Adipocyte (in vitro differentiated cells): ENCODE measurements around the gene LAMA2.

ENCODE experiments used
- DNase-seq: peaks from one replicate; pipeline ENCODE4 v3.0.0-alpha.2; 2015; ENCODE audit warnings: low read depth
- H3K27me3 ChIP-seq: replicated peaks from 2 replicates; pipeline ENCODE4 v1.7.0; 2013; ENCODE audit warnings: mild to moderate bottlenecking, low read length, moderate library complexity; ENCODE audit not compliant: control insufficient read depth, insufficient read depth
- H3K36me3 ChIP-seq: 2 replicates; pipeline ENCODE4 v1.7.0; 2013; ENCODE audit warnings: low read length, mild to moderate bottlenecking, moderate library complexity; ENCODE audit not compliant: control insufficient read depth, insufficient read depth, severe bottlenecking
- H3K4me1 ChIP-seq: 2 replicates; pipeline ENCODE4 v1.7.0; 2013; ENCODE audit warnings: mild to moderate bottlenecking, low read length, moderate library complexity; ENCODE audit not compliant: control insufficient read depth, insufficient read depth
- H3K4me3 ChIP-seq: 2 replicates; pipeline ENCODE4 v1.7.0; 2013; ENCODE audit warnings: mild to moderate bottlenecking, low read length, moderate library complexity
- H3K9ac ChIP-seq: 2 replicates; pipeline ENCODE4 v1.7.0; 2013; ENCODE audit warnings: mild to moderate bottlenecking, low read length, moderate library complexity
- H3K9me3 ChIP-seq: 2 replicates; pipeline ENCODE4 v1.7.0; 2013; ENCODE audit warnings: mild to moderate bottlenecking, low read length, moderate library complexity; ENCODE audit not compliant: control insufficient read depth

Gene LAMA2

DNA sequence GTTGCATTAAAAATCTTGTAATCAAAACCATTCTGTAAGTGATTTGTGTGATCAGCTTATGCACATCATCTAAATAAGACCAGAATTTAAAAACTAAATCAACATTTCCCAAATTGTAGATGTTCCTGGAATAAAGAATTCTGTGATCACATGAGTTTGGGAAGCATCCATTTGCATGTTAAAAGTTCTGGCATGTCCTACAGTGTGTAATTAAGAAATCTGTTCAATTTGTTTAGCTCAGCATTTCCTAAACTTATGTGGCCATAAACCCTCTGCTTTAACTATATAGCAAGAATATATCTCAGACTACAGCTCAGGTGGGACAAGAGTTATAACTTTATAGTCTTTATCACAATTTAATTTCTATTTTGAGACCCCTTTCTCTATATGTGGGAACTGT, 399.1 kb downstream of the LAMA2 start:
- Histone ChIP-seq H3K27me3 (no peaks in the 10 kb centered on the region), H3K9me3 (no peaks in the 10 kb centered on the region), H3K36me3 (peaks cover 69% of the 10 kb centered on the region), H3K4me3 (no peak overlapping the region), H3K4me1 (no peaks in the 10 kb centered on the region), H3K9ac (no peak overlapping the region)
- no peak for DNase-seq

DNA sequence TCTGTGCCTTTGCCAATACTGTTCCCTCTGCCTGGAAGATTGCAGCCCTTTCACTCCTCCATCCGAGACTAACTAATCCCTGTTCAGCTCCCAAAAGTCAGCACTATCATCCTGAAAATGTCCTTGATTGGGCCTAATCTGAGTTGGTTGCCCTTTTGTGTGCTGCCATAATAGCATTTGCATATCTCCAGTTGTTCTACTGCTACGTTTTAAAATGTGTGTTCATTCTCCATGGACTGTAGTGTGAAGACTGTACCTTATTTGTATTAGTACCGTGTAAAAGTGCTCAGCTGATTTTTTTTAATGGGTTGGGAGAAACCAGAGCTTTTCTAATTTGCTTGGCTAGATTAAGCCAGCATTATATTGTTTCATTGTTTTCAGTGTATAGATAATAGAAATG, 401.3 kb downstream of the LAMA2 start:
- Histone ChIP-seq H3K4me3 (no peak overlapping the region), H3K9me3 (no peaks in the 10 kb centered on the region), H3K36me3 (peaks cover 67% of the 10 kb centered on the region), H3K4me1 (no peaks in the 10 kb centered on the region), H3K27me3 (no peaks in the 10 kb centered on the region), H3K9ac (no peak overlapping the region)
- no peak for DNase-seq

DNA sequence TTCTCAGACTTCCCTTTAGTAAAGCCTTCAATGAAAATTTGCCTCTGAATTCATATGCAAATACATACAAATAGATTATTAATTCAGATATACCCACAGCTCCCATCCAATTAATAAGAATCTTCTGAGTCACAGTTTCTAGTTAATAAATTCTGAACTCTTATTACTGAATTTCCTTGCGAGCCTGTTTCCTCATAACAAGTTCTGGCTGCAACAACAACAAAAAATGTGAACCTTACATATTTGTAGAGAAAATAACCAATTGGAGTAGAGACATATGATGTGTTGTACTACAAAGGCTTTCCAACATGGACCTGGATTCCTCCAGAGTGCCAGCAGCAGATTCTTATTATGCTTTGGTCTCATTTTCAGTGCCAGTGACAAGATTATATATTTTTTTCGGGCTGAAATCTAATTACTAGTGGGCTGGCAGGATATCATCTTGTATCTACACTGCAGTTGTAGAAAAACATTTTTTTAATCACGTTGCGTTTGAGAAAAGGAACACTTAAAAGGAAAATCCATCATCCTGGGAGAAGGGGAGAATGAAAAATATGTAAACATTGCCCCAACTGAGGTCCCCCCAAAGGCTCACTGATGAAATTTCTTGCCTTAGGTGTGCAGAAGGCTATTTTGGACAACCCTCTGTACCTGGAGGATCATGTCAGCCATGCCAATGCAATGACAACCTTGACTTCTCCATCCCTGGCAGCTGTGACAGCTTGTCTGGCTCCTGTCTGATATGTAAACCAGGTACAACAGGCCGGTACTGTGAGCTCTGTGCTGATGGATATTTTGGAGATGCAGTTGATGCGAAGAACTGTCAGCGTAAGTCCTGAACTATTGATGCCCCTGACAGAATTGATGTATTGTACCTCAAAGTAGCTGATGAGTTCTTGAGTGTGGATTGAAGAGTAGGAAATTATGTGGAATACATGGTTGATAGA, 404.6 kb downstream of the LAMA2 start:
- H3K36me3 ChIP-seq: peaks cover 51% of the 10 kb centered on the region
- H3K4me3 ChIP-seq: no peak overlapping the region
- H3K4me1 ChIP-seq: no peaks in the 10 kb centered on the region
- no peak for DNase-seq
- H3K9ac ChIP-seq: no peak overlapping the region
- no peaks in the 10 kb centered on the region for H3K27me3 ChIP-seq
- H3K9me3 ChIP-seq: no peaks in the 10 kb centered on the region

DNA sequence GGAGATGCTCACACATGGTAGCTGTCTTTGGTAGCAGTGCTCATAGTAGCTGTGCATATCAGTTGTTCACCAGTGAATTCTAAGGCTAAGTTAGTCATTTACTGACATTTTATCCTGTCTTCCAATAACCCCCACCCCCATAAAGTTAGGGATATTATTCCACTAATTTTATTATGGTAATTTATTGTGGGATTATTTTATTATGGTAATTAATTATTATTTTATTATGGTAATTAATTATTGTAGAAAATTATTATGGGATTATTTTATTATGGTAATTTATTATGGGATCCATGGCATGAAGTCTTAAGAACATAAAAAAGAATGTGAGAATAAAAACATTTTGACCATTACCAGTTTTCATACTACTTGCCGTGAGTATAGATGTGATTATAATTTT, 406.5 kb downstream of the LAMA2 start:
- Histone ChIP-seq H3K9me3 (no peaks in the 10 kb centered on the region), H3K27me3 (no peaks in the 10 kb centered on the region), H3K4me1 (no peaks in the 10 kb centered on the region), H3K36me3 (peaks cover 57% of the 10 kb centered on the region), H3K4me3 (no peak overlapping the region), H3K9ac (no peak overlapping the region)
- DNase-seq: no peak

DNA sequence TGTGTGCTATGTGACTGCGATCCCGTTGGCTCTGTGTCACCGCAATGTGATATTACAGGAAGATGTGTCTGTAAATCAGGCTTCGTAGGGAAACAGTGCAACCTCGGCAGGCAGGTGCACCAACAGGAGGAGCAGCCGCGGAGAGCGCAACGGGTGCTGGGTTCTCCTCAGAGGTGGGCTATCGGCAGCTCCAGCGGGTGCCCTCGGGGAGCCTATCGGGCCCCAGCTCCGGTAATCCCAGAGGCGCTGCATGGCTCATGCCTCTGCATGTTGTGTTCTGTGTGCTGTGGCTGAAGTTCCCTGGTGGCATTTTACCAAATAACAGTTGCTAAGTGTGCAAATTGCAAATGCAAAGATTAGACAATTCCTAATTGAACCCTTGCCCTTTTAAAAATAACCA, 409.9 kb downstream of the LAMA2 start:
- no peak for DNase-seq
- no peak overlapping the region for H3K4me3 ChIP-seq

DNA sequence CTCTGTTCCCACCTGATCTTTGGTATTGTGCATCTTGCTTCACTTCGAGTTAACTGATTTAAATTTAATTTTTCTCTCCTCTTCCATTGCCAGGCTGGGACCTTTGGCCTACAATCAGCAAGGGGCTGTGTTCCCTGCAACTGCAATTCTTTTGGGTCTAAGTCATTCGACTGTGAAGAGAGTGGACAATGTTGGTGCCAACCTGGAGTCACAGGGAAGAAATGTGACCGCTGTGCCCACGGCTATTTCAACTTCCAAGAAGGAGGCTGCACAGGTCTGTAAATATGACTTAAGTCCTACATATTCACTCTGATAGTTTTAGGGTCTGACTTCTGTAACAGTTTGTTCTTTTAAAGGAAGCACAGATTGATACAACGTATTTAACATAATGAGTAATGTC, 414.7 kb downstream of the LAMA2 start:
- H3K4me1 ChIP-seq: no peaks in the 10 kb centered on the region
- no peak overlapping the region for H3K4me3 ChIP-seq
- DNase-seq: no peak
- no peak overlapping the region for H3K9ac ChIP-seq
- no peaks in the 10 kb centered on the region for H3K9me3 ChIP-seq
- peaks cover 73% of the 10 kb centered on the region for H3K36me3 ChIP-seq
- H3K27me3 ChIP-seq: no peaks in the 10 kb centered on the region

More for the DNA sequence above, 409.9 kb downstream of the LAMA2 start:
- H3K36me3 ChIP-seq: peaks cover 59% of the 10 kb centered on the region
- H3K9me3 ChIP-seq: no peaks in the 10 kb centered on the region
- no peaks in the 10 kb centered on the region for H3K27me3 ChIP-seq
- no peak overlapping the region for H3K9ac ChIP-seq
- H3K4me1 ChIP-seq: no peaks in the 10 kb centered on the region

DNA sequence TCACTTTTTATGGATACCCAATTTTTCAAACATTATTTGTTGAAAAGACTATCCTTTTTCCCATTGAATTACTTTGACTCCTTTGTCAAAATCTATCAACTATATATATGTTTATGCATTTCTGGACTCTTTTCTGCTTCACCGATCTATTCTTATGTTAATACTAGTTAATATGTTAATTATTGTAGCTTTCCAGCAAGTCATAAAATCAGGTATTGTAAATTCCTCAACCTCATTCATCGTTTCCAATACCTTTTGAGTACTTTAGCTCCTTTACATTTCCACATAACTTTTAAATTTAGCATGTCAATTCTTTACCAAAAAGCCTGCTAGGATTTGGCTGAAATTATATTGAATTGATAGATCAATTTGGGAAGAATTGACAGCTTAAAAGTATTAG, 419.7 kb downstream of the LAMA2 start:
- H3K9me3 ChIP-seq: no peaks in the 10 kb centered on the region
- peaks cover 65% of the 10 kb centered on the region for H3K36me3 ChIP-seq
- no peak for DNase-seq
- no peak overlapping the region for H3K9ac ChIP-seq
- H3K27me3 ChIP-seq: no peaks in the 10 kb centered on the region
- no peak overlapping the region for H3K4me3 ChIP-seq
- no peaks in the 10 kb centered on the region for H3K4me1 ChIP-seq

DNA sequence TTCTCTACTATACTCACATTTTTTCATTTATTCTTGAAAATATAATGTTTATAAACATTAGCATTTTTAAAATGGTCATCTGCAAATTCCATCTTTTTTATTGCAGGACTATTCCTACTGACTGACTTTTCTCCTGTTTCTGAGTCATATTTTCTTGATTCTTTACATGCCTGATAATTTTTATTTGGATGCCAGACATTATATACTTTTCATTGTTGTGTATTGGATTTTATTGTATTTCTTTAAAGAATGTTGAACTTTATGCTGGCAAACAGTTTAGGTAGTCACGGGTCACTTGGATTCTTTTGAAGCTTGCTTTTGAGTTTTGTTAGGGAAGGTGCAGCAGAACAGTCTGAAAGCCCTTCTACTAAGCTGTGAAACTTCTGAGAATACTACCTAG, 423.9 kb downstream of the LAMA2 start:
- Histone ChIP-seq H3K4me3 (no peak overlapping the region), H3K36me3 (peaks cover 46% of the 10 kb centered on the region), H3K27me3 (no peaks in the 10 kb centered on the region), H3K9ac (no peak overlapping the region), H3K9me3 (no peaks in the 10 kb centered on the region), H3K4me1 (no peaks in the 10 kb centered on the region)
- DNase-seq: no peak

DNA sequence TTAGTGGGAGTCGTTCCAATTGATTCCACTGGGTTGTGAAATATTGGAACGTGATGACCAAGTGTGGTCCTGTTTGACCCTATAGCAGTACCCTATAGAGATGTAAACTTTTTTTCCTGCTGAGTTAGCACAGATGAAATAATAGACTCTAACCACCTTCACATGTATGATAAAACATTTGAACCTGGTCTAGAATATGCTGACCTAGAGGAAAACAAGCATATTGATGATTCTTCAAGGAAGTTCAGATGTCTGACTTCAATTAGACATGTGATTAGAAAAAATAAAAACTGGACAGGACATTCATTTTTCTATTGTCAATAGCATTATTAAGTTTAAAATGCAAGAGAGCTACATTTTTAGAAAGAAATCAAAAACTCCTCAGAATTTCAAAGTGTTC, 424.9 kb downstream of the LAMA2 start:
- no peaks in the 10 kb centered on the region for H3K27me3 ChIP-seq
- H3K36me3 ChIP-seq: peaks cover 43% of the 10 kb centered on the region
- peaks cover 6% of the 10 kb centered on the region for H3K4me1 ChIP-seq
- no peak overlapping the region for H3K9ac ChIP-seq
- H3K4me3 ChIP-seq: no peak overlapping the region
- no peak for DNase-seq
- no peaks in the 10 kb centered on the region for H3K9me3 ChIP-seq

DNA sequence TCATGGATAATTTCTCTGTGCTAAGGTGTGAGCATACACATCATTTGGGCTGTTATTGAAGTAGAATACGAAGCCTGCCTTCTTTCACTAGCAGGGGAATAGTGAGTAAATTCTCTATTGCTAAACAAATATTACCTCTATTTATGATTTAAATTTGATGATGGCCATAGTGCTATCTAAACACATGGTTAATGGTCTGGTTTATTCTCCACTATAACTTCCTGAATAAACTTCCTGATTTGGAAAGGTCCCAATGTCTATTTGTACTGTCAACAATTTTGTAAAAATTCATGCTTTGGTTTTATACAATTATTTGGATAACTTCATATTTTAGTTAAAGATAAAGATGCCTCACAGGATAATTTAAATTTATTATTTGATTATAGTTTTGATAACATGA, 426.2 kb downstream of the LAMA2 start:
- DNase-seq: no peak
- no peak overlapping the region for H3K9ac ChIP-seq
- H3K36me3 ChIP-seq: peaks cover 36% of the 10 kb centered on the region
- no peaks in the 10 kb centered on the region for H3K9me3 ChIP-seq
- no peak overlapping the region for H3K4me3 ChIP-seq
- H3K4me1 ChIP-seq: peaks cover 14% of the 10 kb centered on the region
- H3K27me3 ChIP-seq: no peaks in the 10 kb centered on the region

DNA sequence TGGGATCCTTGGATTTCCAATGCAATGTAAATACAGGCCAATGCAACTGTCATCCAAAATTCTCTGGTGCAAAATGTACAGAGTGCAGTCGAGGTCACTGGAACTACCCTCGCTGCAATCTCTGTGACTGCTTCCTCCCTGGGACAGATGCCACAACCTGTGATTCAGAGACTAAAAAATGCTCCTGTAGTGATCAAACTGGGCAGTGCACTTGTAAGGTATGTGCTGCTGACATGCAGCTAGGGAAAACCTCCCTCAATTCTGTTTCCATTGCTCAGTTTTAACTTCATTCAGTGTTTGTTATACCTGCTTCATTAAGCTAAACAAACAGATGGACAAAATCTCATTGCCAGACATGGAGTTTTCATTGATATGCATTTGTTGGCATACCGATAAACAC, 429.9 kb downstream of the LAMA2 start:
- Histone ChIP-seq H3K4me1 (peaks cover 22% of the 10 kb centered on the region), H3K4me3 (no peak overlapping the region), H3K9ac (no peak overlapping the region), H3K36me3 (peaks cover 51% of the 10 kb centered on the region), H3K27me3 (no peaks in the 10 kb centered on the region), H3K9me3 (no peaks in the 10 kb centered on the region)
- DNase-seq: peak; percentile 71

DNA sequence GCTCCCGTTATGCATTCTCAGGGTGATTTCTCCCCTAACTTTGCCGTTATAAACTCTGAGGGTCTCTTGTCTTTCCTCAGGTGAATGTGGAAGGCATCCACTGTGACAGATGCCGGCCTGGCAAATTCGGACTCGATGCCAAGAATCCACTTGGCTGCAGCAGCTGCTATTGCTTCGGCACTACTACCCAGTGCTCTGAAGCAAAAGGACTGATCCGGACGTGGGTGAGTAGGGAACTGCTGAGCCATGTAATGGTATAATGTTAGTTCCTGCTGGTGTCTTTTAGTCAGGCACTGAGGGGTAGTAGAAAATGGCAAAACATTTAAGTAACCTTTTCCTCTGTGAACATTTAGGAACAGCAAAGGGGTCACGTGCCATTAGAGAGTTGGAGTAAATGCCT, 431.6 kb downstream of the LAMA2 start:
- H3K36me3 ChIP-seq: peaks cover 36% of the 10 kb centered on the region
- peaks cover 34% of the 10 kb centered on the region for H3K4me1 ChIP-seq
- H3K27me3 ChIP-seq: no peaks in the 10 kb centered on the region
- H3K4me3 ChIP-seq: no peak overlapping the region
- DNase-seq: no peak
- H3K9me3 ChIP-seq: no peaks in the 10 kb centered on the region
- no peak overlapping the region for H3K9ac ChIP-seq
